NCI-H2081 (cell line): Measurements from ENCODE around the gene WWP2.
"Not testable (repeated sequence)": the region's sequence is repeated elsewhere in the genome, so short reads cannot be mapped to it uniquely, and the experiment has no call there.

Source experiments
- DNase-seq, 2 experiments: peaks; one replicate each; lab custom pipeline; 2025; lab: John Stamatoyannopoulos, UW

WWP2 gene

DNA sequence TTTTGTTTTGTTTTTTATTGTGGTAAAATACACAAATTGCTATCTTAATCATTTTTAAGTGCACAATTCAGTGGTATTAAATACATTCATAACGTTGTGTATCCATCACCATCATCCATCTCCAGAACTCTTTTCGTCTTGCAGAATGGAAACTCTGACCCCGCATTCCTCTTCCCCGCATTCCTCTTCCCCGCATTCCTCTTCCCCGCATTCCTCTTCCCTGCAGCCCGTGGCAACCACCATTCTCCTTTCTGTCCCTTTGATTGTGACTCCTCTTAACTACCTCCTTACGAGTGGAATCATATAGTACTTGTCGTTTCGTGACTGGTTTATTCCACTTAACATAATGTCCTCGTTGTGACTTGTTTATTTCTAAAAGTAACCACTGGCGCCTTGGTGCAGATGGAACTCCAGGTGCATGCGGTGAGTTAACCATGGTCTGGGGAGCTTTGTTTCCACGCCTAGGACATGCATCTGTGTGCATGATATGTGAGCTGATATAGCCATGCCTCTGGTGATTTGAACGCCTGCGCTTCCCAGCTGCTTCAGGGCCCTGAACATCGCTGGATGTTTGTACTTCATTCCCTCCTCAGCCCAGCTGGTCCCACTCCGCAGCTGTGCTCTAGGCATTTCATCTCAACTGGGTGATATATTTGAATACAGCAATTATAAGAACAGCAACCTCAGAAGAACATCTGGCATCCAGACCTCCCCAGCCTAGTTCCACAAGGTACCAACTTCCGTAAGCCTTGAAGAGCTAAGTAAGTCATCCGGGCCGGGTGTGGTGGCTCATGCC lies 181.3 kb downstream of the WWP2 start:
- not testable (repeated sequence) for DNase-seq

DNA sequence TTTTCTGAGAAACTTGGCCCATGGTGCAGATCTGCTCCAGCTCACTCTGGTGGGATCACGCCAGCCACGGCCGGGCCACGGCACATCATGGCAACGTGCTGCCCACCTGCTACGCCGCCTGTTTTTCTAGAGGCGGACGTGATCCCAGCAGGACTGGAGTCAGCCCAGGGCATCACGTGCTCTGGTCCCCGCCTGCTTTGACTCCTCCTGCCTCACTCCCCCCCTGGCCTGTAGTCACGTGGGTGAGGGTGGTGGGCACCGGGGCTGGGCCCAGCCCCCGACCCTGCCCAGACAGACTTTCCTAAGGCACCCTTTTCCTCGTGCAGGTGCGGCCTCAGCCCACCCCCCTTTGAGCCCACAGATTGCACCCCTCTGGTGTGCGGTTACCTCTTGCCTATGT lies 188.3 kb downstream of the WWP2 start:
- not testable (repeated sequence) for DNase-seq

GRCh38 chr16:69951017-69951671 lies 189.0 kb downstream of the WWP2 start, which contains the start of gene CLEC18A:
TSS of gene CLEC18A (plus strand) at chr16:69951334. CDS start at chr16:69951367, 33 bp downstream.
- not testable (repeated sequence) for DNase-seq

GRCh38 chr16:69951672-69952031 lies 189.5 kb downstream of the WWP2 start:
- DNase-seq, result not testable (repeated sequence)

DNA sequence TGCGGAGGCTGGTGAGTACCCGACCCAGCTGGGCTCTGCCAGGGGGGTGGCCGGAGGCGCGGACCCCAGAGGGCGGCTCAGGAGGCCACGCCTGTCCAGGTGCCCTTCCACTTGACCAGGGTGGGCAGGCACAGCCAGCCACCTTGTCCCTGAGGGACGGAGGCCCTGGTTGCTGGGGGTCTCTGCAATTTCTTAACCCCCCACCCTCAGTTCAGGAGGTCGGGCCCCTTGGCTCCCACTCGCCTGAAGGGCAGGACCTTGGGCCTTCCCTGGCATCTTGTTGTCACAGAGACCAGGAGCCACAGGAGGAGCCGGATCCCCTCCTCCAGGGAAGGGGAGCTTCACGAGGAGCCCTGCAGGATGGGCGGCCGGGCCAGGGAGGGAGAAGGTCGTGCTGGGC lies 190.0 kb downstream of the WWP2 start:
- DNase-seq, result not testable (repeated sequence)

DNA sequence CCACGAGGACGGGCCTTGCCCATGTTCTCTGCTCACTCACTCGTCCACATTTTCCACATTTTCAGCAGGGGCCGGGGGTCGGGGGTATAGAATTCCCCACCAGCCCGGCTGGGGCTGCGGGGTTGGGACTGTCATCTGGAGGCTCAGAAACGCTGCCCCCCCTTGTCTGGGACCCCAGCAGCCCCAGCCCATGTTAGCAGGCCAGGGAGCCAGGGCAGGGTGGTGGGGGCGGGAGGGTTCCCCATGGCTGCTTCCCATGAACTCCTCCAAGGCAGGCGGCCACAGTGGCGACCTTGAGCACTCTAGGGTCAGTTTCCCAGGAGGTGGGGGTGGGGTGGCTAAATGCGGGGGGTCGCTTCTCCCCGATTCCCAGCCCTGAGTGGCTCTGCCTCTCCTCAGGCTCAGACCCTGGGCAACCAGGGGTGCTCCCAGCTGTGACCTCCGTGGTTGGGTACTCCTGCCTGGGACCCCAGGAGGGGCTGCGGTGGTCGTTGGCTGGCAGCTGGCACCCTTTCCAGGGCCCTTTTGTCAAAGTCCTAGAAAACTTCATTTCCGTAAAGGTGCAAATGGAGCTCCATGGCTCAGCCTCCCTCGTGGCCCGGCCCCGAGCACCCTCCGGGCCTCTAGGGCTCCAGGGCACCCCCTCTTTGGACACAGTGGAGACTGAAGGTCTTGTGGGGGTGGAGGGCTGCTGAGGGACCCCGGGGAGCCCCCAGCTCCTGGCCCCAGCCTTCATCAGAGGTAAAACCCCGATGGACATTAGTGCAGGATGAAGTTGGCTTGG lies 190.6 kb downstream of the WWP2 start:
- not testable (repeated sequence) for DNase-seq

DNA sequence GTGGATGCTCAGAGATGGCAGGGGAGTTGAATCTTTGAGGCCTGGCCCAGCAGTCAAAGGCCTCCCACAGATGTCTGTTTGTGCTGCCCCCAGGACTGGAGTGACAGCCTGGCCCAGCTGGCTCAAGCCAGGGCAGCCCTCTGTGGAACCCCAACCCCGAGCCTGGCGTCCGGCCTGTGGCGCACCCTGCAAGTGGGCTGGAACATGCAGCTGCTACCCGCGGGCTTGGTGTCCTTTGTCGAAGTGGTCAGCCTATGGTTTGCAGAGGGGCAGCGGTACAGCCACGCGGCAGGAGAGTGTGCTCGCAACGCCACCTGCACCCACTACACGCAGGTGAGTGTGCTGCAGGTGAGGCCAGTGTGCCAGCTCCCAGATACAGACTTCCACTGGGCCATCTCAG lies 192.1 kb downstream of the WWP2 start:
- DNase-seq, result not testable (repeated sequence)

GRCh38 chr16:69963312-69963711 lies 201.2 kb downstream of the WWP2 start:
- DNase-seq, result not testable (repeated sequence)

DNA sequence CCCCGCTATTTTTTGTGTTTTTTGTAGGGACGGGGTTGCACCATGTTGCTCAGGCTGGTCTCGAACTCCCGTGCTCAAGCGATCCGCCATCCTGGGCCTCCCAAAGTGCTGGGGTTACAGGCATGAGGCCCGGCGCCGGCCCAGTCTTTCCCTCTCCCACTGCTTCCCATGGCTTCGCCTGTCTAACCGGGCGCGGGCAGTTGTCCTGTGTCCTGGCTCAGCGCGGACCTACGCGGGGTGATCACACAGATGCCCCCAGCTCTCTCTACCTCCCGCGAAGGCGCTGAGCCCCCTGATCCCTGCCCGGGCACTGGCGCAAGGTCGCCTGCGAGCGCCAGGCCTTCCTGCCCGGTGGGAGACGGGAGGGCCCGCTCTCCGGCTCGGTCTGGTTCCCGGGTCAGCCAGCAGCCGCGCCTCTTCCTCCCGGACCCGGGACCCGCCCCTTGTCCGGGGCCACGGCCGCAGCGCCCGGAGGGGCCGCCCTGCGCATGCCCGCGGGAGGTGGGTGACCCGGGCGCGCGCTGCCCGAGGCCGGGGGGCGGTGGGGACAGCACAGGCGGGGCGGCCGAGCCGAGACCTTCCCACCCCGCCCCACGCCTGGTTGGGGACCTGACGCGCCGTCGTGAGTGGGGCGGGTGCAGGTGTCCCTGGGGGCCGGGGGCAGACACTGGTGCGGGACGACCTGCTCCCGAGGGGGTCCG lies 203.0 kb downstream of the WWP2 start:
- DNase-seq, result not testable (repeated sequence)

DNA sequence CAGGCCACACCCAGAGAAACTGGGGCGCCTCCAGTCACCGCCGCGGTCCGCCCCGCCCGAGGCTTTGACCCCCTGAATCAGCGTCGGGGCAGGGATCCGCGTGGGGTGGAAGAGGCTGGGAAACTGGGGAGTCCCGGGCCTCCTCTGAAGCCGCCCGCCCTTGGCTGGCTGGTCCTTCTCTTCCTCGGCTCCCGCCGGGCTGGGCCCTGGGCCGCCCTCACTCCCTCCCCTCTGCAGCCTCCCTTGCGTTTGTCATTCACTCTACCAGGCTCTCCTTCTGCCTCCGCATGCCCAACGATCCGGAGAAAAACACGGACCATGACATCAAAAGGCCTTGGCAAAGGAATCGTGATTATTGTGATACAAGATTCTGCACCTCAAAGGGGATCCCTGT lies 203.5 kb downstream of the WWP2 start:
- DNase-seq, result not testable (repeated sequence)

- DNase-seq, result not testable (repeated sequence)
Measured at GRCh38 chr16:69967688-69968087, 205.6 kb downstream of the WWP2 start.

DNA sequence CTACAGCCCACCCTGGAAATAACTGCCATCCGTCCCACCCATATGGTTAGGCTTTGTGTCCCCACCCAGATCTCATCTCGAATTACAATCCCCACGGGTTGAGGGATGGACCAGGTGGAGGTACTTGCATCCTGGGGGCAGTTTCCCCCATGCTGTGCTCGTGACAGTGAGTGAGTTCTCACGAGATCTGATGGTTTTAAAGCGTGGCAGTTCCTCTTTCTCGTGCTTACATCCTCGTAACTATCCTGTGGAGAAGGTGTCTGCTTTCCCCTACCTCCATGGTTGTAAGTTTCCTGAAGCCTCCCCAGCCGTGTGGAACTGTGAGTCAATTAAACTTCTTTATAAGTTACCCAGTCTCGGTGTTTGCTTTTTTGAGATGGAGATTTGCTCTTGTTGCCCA lies 206.0 kb downstream of the WWP2 start:
- DNase-seq, result not testable (repeated sequence)

- not testable (repeated sequence) for DNase-seq
Measured at GRCh38 chr16:69969657-69970056, 207.5 kb downstream of the WWP2 start.

- not testable (repeated sequence) for DNase-seq
Measured at GRCh38 chr16:69972120-69972519, 210.0 kb downstream of the WWP2 start.

- DNase-seq, result not testable (repeated sequence)
Measured at GRCh38 chr16:69972935-69973334, 210.8 kb downstream of the WWP2 start.

GRCh38 chr16:69985196-69985595 lies 223.1 kb downstream of the WWP2 start:
- DNase-seq, result not testable (repeated sequence)
